ENCODE results near the gene GNA14. TPM values are rescaled to one million over a fixed set of nuclear protein-coding genes. Genes with fewer than 3 reads are reported as not detected.
A peak's percentile ranks its signal among the peaks of the same experiment; 100 is the strongest.

The GNA14 gene
- total RNA-seq, 1 experiment from 2014 or later: 1.3 TPM

GRCh38 chr9:77589046-77589795 lies 58.9 kb downstream of the GNA14 start:
- Histone ChIP-seq H2AFZ (no peak overlapping the region), H3K79me2 (ENCODE audit: low read depth) (no peaks in the 10 kb centered on the region), H3K36me3 (ENCODE audit: low read depth) (no peaks in the 10 kb centered on the region), H3K9me2 (ENCODE audit: insufficient read depth) (no peaks in the 10 kb centered on the region), H3K9me3 (ENCODE audit: insufficient read depth, low read depth) (no peaks in the 10 kb centered on the region), H3K4me2 (peak overlapping the region; percentile 83), H3K27me3 (ENCODE audit: insufficient read depth, low read depth) (no peaks in the 10 kb centered on the region), H3K27ac (peak overlapping the region; percentile 96), H4K20me1 (ENCODE audit: insufficient read depth) (no peaks in the 10 kb centered on the region), H3K4me3 (peak overlapping the region; percentile 45; the same call in 1 of the 2 replicates), H3K4me1 (replicated peaks; ENCODE audit: insufficient read depth) (peaks cover 50% of the 10 kb centered on the region), H3F3A (ENCODE audit: insufficient read depth, low read depth) (peaks cover 31% of the 10 kb centered on the region)
- ChIA-PET POLR2A (ENCODE audit: unreplicated experiment) (interaction anchor here (0.6 kb wide), 3 partner anchors 50 to 1626 kb away, joined by 3 to 7 read pairs (median 4); no protein-coding TSS in a partner anchor), CTCF (interaction anchor here (0.9 to 1.4 kb wide), 2 partner anchors 74 to 446 kb away, joined by 3 to 4 read pairs; no protein-coding TSS in a partner anchor)
- BruUV-seq (replicated peaks): no TSS peak
- peak; percentile 86 to 98 for DNase-seq
- TF ChIP-seq EZH2 (IDR thresholded peaks at IDR 0.05; ENCODE audit: low read depth): no peak
- no peak for TF ChIP-seq CTCF (conservative IDR thresholded peaks at IDR 0.05)
- intact Hi-C loops (cut with micrococcal nuclease; ENCODE audit: unreplicated experiment): loop anchor here (1.0 to 5.0 kb wide), 7 partner anchors 60 to 530 kb away; partner anchors contain the start of genes GNA14 and VPS13A

- Histone ChIP-seq H3K27me3 (ENCODE audit: insufficient read depth, low read depth) (no peaks in the 10 kb centered on the region), H3K4me2 (peak overlapping the region; percentile 83), H3K4me3 (peak overlapping the region; percentile 45; the same call in 1 of the 2 replicates), H3K9me3 (ENCODE audit: insufficient read depth, low read depth) (no peaks in the 10 kb centered on the region), H3K4me1 (replicated peaks; ENCODE audit: insufficient read depth) (peaks cover 50% of the 10 kb centered on the region), H3K9me2 (ENCODE audit: insufficient read depth) (no peaks in the 10 kb centered on the region), H2AFZ (0 out of 2 replicates have a peak overlapping the region, but pooled peaks have one; percentile 5), H3K36me3 (ENCODE audit: low read depth) (no peaks in the 10 kb centered on the region), H3K79me2 (ENCODE audit: low read depth) (no peaks in the 10 kb centered on the region), H3K27ac (peak overlapping the region; percentile 96), H3F3A (ENCODE audit: insufficient read depth, low read depth) (peaks cover 31% of the 10 kb centered on the region), H4K20me1 (ENCODE audit: insufficient read depth) (no peaks in the 10 kb centered on the region)
- intact Hi-C loops (cut with micrococcal nuclease; ENCODE audit: unreplicated experiment): loop anchor here (2.0 to 5.0 kb wide), 6 partner anchors 60 to 530 kb away; partner anchors contain the start of gene GNA14
- DNase-seq: peak; percentile 31 to 89
- ChIA-PET CTCF (interaction anchor here (0.9 kb wide), 1 partner anchor 75 kb away, joined by 3 read pairs; no protein-coding TSS in a partner anchor), POLR2A (ENCODE audit: unreplicated experiment) (interaction anchor here (0.6 kb wide), 2 partner anchors 201 to 1625 kb away, joined by 3 to 4 read pairs; no protein-coding TSS in a partner anchor)
- BruUV-seq (replicated peaks): no TSS peak
- TF ChIP-seq EZH2 (IDR thresholded peaks at IDR 0.05; ENCODE audit: low read depth) (no peak), CTCF (conservative IDR thresholded peaks at IDR 0.05) (no peak)
Measured at GRCh38 chr9:77588271-77588937, 59.7 kb downstream of the GNA14 start.

- H3K9me2 ChIP-seq (ENCODE audit: insufficient read depth): no peaks in the 10 kb centered on the region
- H2AFZ ChIP-seq: 0 out of 2 replicates have a peak overlapping the region, but pooled peaks have one; percentile 5
- ChIA-PET POLR2A (ENCODE audit: unreplicated experiment) (interaction anchor here (0.6 kb wide), 1 partner anchor 201 kb away, joined by 4 read pairs; no protein-coding TSS in a partner anchor), CTCF (no interaction called here)
- no peaks in the 10 kb centered on the region for H4K20me1 ChIP-seq (ENCODE audit: insufficient read depth)
- peak overlapping the region; percentile 45; the same call in 1 of the 2 replicates for H3K4me3 ChIP-seq
- H3F3A ChIP-seq (ENCODE audit: insufficient read depth, low read depth): peaks cover 31% of the 10 kb centered on the region
- H3K4me2 ChIP-seq: peak overlapping the region; percentile 83
- H3K9me3 ChIP-seq (ENCODE audit: insufficient read depth, low read depth): no peaks in the 10 kb centered on the region
- H3K27ac ChIP-seq: peak overlapping the region; percentile 96
- no peaks in the 10 kb centered on the region for H3K79me2 ChIP-seq (ENCODE audit: low read depth)
- no peak for TF ChIP-seq EZH2 (IDR thresholded peaks at IDR 0.05; ENCODE audit: low read depth)
- H3K27me3 ChIP-seq (ENCODE audit: insufficient read depth, low read depth): no peaks in the 10 kb centered on the region
- BruUV-seq (replicated peaks): no TSS peak
- intact Hi-C loops (cut with micrococcal nuclease; ENCODE audit: unreplicated experiment): loop anchor here (2.0 to 5.0 kb wide), 6 partner anchors 61 to 531 kb away; partner anchors contain the start of gene GNA14
- DNase-seq: no peak
- no peaks in the 10 kb centered on the region for H3K36me3 ChIP-seq (ENCODE audit: low read depth)
- H3K4me1 ChIP-seq (replicated peaks; ENCODE audit: insufficient read depth): peaks cover 50% of the 10 kb centered on the region
Measured at GRCh38 chr9:77587851-77588250, 60.3 kb downstream of the GNA14 start.

Measured in PC-9 (cell line).